IPS-18a (cell line): ENCODE measurements around the gene RNF144A.
"Not testable (repeated sequence)": the region's sequence is repeated elsewhere in the genome, so short reads cannot be mapped to it uniquely, and the experiment has no call there.

Experiments used
- H3K27ac ChIP-seq: one replicate; pipeline ENCODE4 v1.5.1; 2013; ENCODE audit warnings: low read length
- H3K27me3 ChIP-seq: one replicate; pipeline ENCODE4 v1.6.1; 2013; ENCODE audit warnings: mild to moderate bottlenecking, low read length; ENCODE audit not compliant: control insufficient read depth, insufficient read depth
- H3K36me3 ChIP-seq: one replicate; pipeline ENCODE4 v1.6.1; 2013; ENCODE audit warnings: low read depth, low read length; ENCODE audit not compliant: control insufficient read depth
- H3K4me1 ChIP-seq: one replicate; pipeline ENCODE4 v1.6.1; 2013; ENCODE audit warnings: low read depth, low read length; ENCODE audit not compliant: control insufficient read depth
- H3K4me3 ChIP-seq: one replicate; pipeline ENCODE4 v1.5.1; 2013; ENCODE audit warnings: low read length
- H3K9ac ChIP-seq: one replicate; pipeline ENCODE4 v1.6.1; 2013; ENCODE audit warnings: mild to moderate bottlenecking, low read length, moderate library complexity
- H3K9me3 ChIP-seq: one replicate; pipeline ENCODE4 v1.6.1; 2013; ENCODE audit warnings: low read depth, low read length; ENCODE audit not compliant: control insufficient read depth

RNF144A gene

DNA sequence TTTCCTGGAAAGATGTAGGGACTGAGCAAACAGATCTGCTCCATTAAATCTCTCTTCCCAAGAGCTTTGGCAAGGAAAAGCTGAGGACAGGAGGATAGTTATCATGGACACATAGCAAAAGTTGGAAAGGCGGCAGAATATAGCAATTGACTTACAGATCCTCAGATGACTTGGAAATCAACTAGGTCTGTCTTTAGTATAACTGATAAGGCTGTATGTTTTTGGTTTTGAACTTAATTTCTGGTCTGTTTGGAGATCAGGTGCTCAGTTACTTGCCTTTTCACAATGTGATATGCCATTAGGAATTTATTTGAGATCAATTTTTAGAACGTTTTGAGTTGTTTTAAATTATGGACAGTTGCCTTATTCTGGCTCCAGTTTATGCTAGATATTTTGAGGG, 31.7 kb upstream of the RNF144A start:
- H3K4me3 ChIP-seq, result no peak overlapping the region
- no peak overlapping the region for H3K27ac ChIP-seq
- H3K4me1 ChIP-seq, result no peaks in the 10 kb centered on the region
- H3K9ac ChIP-seq, result no peak overlapping the region
- no peaks in the 10 kb centered on the region for H3K9me3 ChIP-seq
- H3K27me3 ChIP-seq, result no peaks in the 10 kb centered on the region
- H3K36me3 ChIP-seq, result no peaks in the 10 kb centered on the region

- H3K27ac ChIP-seq, result no peak overlapping the region
- no peaks in the 10 kb centered on the region for H3K36me3 ChIP-seq
- no peak overlapping the region for H3K9ac ChIP-seq
- H3K9me3 ChIP-seq, result no peaks in the 10 kb centered on the region
- H3K27me3 ChIP-seq, result no peaks in the 10 kb centered on the region
- no peak overlapping the region for H3K4me3 ChIP-seq
- H3K4me1 ChIP-seq, result no peaks in the 10 kb centered on the region
Measured at GRCh38 chr2:6885968-6886367, 31.2 kb upstream of the RNF144A start.

DNA sequence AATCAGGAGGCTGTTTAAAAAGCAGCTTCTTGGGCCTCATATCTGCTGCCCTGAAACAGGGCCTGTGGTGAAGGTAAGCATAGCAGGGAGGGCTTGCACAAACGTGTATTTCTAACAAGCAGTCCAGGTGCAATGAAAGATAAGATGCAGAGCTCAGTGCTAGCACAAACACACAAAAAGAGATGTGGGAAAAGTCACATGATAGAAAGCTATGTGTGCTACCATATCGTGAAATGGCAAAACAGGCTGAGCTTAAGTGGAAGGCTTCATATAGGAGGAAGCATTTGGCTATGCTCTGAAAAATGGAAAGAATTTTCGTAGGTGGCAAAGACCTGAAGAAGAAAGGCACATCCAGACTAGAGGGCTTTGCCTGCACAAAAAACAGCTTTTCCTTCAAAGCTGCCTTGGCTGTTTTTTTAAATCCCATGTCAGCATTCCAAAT, 29.4 kb upstream of the RNF144A start:
- H3K9me3 ChIP-seq, result no peaks in the 10 kb centered on the region
- no peak overlapping the region for H3K9ac ChIP-seq

GRCh38 chr2:6888724-6889123, 28.5 kb upstream of the RNF144A start:
- H3K36me3 ChIP-seq, result no peaks in the 10 kb centered on the region
- H3K4me1 ChIP-seq, result no peaks in the 10 kb centered on the region
- H3K27ac ChIP-seq, result no peak overlapping the region
- no peaks in the 10 kb centered on the region for H3K27me3 ChIP-seq
- H3K9ac ChIP-seq, result no peak overlapping the region
- no peaks in the 10 kb centered on the region for H3K9me3 ChIP-seq
- H3K4me3 ChIP-seq, result no peak overlapping the region

More for the DNA sequence above, 29.4 kb upstream of the RNF144A start:
- no peaks in the 10 kb centered on the region for H3K36me3 ChIP-seq
- H3K4me1 ChIP-seq, result no peaks in the 10 kb centered on the region
- no peak overlapping the region for H3K27ac ChIP-seq
- no peak overlapping the region for H3K4me3 ChIP-seq
- no peaks in the 10 kb centered on the region for H3K27me3 ChIP-seq

GRCh38 chr2:6893876-6894482, 23.2 kb upstream of the RNF144A start:
- Histone ChIP-seq H3K9me3 (no peaks in the 10 kb centered on the region), H3K27ac (no peak overlapping the region), H3K4me3 (no peak overlapping the region), H3K36me3 (no peaks in the 10 kb centered on the region), H3K4me1 (no peaks in the 10 kb centered on the region), H3K9ac (no peak overlapping the region), H3K27me3 (no peaks in the 10 kb centered on the region)

- Histone ChIP-seq H3K36me3 (no peaks in the 10 kb centered on the region), H3K27me3 (no peaks in the 10 kb centered on the region), H3K4me1 (no peaks in the 10 kb centered on the region), H3K9ac (no peak overlapping the region), H3K9me3 (no peaks in the 10 kb centered on the region), H3K4me3 (no peak overlapping the region), H3K27ac (no peak overlapping the region)
Measured at GRCh38 chr2:6896930-6897759, 20.1 kb upstream of the RNF144A start.

DNA sequence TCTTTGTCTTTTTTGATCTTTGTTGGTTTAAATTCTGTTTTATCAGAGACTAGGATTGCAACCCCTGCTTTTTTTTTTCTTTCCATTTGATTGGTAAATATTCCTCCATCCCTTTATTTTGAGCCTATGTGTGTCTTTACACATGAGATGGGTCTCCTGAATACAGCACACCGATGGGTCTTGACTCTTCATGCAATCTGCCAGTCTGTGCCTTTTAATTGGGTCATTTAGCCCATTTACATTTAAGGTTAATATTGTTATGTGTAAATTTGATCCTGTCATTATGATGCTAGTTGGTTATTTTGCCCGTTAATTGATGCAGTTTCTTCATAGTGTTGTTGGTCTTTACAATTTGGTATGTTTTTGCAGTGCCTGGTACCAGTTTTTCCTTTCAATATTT, 14.6 kb upstream of the RNF144A start:
- H3K27ac ChIP-seq, H3K27me3 ChIP-seq, H3K4me1 ChIP-seq, H3K4me3 ChIP-seq, H3K9me3 ChIP-seq, H3K9ac ChIP-seq, H3K36me3 ChIP-seq: not testable (repeated sequence)

DNA sequence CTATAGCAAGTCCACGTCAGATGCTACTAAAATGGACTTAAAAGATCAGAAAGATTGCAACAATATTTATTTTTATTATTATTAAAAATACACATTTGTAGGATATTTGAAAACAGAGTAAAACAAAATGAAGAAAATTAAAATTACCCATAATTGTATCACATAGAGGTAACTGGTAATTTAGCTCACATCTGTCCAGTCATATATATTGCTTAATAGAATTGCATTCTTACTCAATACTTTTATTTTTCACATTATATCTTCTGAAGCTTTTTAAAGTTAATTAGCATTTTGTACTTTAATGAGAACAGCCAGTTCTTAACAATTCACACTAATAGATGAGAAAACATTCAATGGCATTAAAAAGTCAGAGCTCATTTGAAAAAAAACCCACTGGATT, 11.5 kb upstream of the RNF144A start:
- H3K36me3 ChIP-seq, result no peaks in the 10 kb centered on the region
- H3K9ac ChIP-seq, result no peak overlapping the region
- no peaks in the 10 kb centered on the region for H3K27me3 ChIP-seq
- H3K4me3 ChIP-seq, result no peak overlapping the region
- no peaks in the 10 kb centered on the region for H3K9me3 ChIP-seq
- H3K27ac ChIP-seq, result no peak overlapping the region
- H3K4me1 ChIP-seq, result no peaks in the 10 kb centered on the region

DNA sequence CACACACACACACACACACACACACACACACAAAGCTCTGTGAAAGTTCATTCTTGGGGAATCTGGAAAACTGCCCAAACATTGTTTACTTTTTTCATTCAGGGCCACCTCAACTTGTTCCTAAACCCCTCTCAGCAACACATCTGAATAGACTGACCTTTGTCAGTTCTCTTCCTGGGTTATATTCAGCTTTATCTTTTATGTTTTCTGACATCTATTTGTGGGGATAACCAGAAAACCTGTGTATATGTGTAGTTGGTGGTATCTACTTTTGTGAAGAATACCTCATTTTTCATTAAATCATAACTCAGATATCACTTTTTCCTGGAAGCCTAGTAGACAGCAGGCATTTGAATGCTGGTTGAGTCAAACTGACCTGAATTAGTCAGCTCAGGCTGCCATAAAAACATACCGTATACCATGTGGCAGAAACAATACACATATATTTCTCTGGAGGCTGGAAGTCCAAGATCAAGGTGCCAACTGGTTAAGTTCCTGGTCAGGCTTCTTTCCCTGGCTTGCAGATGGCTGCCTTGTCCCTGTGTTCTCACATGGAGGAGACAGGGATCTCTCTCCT, 11.0 kb upstream of the RNF144A start:
- H3K9ac ChIP-seq, result no peak overlapping the region
- no peak overlapping the region for H3K4me3 ChIP-seq
- no peaks in the 10 kb centered on the region for H3K27me3 ChIP-seq
- no peak overlapping the region for H3K27ac ChIP-seq
- no peaks in the 10 kb centered on the region for H3K4me1 ChIP-seq
- no peaks in the 10 kb centered on the region for H3K9me3 ChIP-seq
- no peaks in the 10 kb centered on the region for H3K36me3 ChIP-seq

- Histone ChIP-seq H3K9ac (no peak overlapping the region), H3K36me3 (no peaks in the 10 kb centered on the region), H3K27ac (no peak overlapping the region), H3K4me1 (no peaks in the 10 kb centered on the region), H3K4me3 (no peak overlapping the region), H3K9me3 (no peaks in the 10 kb centered on the region), H3K27me3 (no peaks in the 10 kb centered on the region)
Measured at GRCh38 chr2:6908291-6908690, 8.9 kb upstream of the RNF144A start.

GRCh38 chr2:6909431-6910385, 7.5 kb upstream of the RNF144A start:
- H3K9ac ChIP-seq, result no peak overlapping the region
- H3K4me3 ChIP-seq, result no peak overlapping the region
- H3K27ac ChIP-seq, result no peak overlapping the region

More at GRCh38 chr2:6909431-6910385, 7.5 kb upstream of the RNF144A start:
- no peaks in the 10 kb centered on the region for H3K27me3 ChIP-seq
- peaks cover under 1% of the 10 kb centered on the region for H3K4me1 ChIP-seq
- no peaks in the 10 kb centered on the region for H3K36me3 ChIP-seq
- no peaks in the 10 kb centered on the region for H3K9me3 ChIP-seq
